NK-92 (cell line): Measurements from ENCODE around the gene EVA1C.
"Not testable (repeated sequence)": the region's sequence is repeated elsewhere in the genome, so short reads cannot be mapped to it uniquely, and the experiment has no call there.

Experiments used
- DNase-seq: peaks from one replicate; lab custom pipeline; 2025; ENCODE audit not compliant: unreplicated experiment; lab: John Stamatoyannopoulos, UW

The EVA1C gene

DNA sequence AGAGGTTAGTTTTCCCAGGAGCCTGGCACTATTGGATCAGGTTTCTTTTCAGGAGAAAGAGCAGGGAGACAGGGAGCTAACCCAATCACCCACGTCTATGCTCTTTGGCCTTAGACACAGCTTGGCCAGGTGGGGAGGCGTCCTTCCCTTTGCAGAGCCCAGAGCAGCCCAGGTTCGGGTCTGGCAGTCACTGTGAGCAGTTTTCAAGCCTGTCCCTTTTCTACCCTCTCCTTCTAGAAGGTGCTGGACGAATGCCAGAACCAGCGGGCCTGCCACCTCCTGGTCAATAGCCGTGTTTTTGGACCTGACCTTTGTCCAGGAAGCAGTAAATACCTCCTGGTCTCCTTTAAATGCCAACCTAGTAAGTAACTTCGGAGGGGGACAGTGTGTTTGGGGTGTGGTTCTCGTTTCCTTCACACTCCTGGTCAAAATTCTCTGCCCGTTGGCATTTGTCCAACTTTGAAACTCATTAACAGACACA is 44.9 kb downstream of the EVA1C start:
- no peak for DNase-seq

DNA sequence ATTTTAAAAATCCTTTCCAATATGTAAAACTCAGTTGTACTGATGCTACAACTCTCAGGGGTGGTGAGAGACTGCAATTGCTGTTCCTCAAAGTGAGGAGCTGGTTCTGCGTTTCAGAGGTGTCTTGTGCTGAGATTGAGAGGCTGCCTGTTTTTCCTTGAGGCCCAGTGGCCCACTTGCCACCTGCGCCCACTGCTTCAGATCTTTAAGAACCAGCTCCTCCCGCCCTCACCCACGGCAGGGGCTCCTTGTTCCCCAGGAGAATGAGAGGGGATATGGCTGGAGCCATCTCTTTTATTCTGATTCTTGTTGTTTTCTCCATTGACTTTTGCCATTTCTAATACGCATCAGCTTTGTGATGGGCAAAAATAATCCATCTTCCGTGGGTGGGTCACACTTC is 45.5 kb downstream of the EVA1C start:
- DNase-seq = no peak

DNA sequence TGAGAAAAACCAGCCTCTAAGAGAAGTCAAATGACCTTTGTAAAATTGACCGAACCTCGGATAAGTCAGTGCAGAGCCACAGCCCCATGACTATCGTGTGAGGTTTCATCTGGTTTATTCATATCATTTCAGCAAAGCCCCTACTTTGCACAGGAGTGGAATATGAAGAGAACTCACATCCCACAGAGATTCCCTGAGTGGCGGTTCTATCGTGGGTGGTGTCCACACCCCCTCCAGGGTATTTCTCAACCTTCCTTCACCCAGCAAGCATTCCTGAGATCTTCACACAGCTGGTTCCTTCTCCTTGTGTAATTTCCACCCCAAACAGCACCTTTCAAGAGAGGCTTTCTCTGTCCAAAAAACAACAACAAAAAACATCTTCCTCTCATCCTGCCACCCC is 47.5 kb downstream of the EVA1C start:
- no peak for DNase-seq

DNA sequence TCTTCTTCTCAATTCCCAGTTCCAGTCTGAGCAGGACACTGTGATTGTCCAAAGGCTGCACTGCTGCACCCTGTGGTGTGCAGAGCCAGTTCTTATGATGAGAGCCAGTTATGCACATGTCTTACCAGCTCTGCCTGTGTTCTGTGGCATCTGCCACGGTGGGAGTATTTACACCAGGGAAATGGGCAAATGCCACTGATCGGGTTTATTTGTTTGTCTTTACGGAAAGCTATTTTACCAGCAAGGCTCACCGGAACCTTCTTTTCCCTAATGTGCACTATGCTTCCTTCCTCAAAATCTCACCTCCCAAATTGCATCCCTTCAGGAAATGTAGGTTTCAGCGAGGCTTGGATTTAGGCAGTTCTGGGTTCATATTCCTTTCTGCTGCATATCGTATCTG is 49.0 kb downstream of the EVA1C start:
- no peak for DNase-seq

DNA sequence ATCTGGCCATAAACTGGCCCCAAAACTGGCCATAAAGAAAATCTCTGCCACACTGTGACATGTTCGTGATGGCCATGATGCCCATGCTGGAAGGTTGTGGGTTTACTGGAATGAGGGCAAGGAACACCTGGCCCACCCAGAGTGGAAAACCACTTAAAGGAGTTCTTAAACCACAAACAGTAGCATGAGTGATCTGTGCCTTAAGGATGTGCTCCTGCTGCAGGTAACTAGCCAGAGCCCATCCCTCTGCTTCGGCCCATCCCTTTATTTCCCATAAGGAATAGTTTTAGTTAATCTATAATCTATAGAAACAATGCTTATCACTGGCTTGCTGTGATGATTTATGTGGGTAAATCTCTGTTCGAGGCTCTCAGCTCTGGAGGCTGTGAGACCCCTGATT is 50.1 kb downstream of the EVA1C start:
- not testable (repeated sequence) for DNase-seq

DNA sequence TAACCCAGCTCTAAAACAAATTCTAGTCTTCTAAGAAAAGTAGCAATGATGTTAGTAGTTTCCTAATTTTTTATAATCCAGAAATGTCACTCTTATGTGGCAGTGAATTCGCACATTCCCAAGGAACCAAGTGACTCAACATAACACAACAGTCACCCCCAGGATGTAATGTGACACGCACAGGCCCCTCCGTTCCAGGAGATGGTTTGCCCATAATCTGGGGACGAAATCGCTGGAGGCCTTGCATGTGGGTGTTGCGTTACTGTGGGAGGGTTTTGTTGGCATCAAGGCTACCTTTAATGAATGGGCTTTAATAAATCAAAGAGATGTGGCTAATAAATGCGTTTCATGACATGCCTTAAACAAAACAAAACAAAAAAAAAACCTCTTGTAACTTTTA is 50.9 kb downstream of the EVA1C start:
- DNase-seq = no peak

DNA sequence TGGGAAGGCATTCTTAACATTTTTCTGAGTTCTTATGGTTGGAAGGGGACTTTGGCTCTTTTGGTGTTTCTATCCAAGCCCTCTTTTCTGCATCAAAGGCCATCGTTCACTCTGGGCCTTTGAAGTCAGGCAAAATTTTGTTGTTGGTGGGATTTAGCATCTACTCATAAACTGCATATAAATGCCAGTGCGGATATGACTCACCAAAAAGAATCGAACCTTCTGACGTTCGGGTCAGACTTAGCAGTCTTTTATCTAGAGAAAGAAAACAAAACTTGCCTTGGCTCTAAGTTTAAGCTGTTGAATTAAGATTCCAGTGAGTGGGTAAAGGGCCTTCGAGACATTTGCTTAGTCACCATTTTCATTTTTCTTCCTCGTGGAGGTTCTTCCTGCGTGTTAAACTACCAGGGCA is 51.4 kb downstream of the EVA1C start:
- DNase-seq = no peak

DNA sequence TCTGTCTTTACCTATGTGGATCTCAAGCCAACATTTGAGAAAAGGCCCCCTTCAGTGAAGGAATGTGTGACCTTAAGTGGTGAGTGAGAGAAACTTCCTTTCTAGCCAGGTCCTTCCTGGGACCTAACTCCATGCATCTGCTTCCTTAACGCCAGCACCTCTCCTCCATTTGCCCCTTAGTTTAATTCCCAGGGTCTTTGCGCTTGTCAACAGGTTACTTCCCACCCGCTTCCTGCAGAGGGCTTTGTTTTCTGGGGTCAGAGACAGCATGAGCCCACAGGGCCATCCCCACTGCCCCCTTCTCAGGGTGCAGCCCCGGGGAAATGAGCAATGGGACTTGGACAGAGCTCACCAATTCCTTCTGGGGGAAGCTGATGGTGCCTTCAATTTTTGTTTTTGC is 54.8 kb downstream of the EVA1C start:
- no peak for DNase-seq

DNA sequence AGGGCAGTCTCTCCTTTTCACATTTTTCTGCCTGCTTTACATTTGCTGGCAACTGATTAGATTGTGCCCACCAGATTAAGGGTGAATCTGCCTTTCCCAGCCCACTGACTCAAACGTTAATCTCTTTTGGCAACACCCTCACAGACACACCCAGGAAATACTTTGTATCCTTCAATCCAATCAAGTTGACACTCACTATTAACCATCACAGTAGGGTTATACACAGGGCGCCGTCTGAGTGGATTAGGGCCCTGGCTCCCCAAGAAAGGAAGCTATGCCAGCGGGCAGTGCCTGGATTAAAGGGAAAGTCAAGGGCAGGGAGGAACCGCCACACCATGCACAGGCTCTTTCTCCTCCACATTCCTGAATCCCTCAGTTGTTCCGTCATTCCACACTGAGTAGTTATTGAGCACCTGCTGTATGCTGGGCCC is 56.2 kb downstream of the EVA1C start:
- no peak for DNase-seq

DNA sequence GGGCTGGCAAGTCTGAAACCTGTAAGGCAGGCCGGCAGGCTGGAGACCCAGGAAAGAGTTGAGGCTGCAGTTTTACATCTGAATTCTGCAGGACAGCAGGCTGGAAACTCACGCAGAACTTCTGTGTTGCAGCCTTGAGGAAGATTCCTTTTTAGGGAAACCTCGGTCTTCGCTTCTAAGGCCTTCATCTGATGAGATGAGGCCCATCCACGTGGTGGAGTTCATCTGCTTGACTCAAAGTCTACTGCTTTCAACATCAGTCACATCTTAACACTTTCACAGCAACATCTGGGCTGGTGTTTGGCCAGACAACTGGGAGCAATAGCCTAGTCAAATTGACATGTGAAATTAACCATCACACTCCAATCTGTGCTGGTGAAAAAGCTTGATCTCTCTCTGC is 57.1 kb downstream of the EVA1C start:
- no peak for DNase-seq

DNA sequence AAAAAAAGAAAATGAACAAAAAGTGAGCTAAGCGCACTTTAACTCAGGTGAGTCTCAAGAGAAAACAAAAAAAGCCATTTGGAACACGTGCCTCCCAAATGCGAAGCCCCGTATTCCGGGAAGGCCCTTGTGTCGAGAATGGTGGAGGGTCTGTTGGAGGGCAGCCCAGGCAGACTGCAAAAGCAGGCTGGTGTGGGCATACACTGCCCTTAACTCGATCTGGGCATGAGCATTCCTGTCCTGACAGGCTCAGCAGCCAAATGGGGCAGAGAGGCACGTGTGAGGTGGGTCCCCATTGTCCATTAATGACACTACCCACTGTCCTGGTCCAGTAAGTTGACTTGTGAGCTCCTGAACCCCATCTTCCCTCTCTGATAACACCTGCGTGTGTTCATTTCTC is 57.7 kb downstream of the EVA1C start:
- DNase-seq = no peak

DNA sequence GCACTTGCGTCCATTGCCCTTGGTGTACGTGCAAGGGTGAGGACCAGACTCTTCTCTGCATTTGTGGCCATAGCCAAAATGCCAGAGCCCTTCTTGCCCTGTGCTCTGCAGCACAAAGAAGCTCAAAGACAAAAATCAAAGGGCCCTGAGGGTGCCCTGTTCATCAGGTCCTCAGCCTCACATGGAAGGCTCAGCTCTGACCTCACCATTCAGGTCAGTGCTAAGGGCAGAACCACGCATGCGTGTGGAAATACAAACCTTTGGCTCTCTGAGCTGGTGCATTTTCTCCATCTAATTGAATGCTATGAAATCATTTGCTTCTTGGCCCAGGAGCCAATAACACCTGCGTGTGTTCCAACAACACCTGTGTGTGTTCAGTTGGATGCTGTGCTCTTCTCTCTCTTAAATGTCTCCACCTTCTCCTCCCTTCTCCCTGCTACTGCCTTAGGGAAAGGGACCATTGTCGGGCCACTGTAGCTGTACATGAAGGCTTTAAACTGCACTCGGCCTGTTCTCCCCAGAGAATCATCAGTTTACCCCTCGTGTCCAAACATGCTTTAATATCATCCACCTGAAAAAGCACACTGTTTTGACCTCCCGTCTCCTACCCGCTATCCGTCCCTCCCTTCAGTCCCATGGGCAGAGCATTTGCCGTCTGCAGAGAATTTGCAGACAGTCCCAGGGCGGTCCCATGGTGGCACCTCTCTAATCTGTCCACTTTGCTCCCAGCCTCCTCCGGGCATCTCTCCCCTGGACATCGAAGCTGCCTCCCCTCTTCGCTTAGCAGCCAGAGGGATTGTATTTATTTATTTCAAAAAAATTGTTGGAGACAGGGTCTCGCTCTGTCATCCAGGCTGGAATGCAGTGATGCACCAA is 60.6 kb downstream of the EVA1C start:
- no peak for DNase-seq

DNA sequence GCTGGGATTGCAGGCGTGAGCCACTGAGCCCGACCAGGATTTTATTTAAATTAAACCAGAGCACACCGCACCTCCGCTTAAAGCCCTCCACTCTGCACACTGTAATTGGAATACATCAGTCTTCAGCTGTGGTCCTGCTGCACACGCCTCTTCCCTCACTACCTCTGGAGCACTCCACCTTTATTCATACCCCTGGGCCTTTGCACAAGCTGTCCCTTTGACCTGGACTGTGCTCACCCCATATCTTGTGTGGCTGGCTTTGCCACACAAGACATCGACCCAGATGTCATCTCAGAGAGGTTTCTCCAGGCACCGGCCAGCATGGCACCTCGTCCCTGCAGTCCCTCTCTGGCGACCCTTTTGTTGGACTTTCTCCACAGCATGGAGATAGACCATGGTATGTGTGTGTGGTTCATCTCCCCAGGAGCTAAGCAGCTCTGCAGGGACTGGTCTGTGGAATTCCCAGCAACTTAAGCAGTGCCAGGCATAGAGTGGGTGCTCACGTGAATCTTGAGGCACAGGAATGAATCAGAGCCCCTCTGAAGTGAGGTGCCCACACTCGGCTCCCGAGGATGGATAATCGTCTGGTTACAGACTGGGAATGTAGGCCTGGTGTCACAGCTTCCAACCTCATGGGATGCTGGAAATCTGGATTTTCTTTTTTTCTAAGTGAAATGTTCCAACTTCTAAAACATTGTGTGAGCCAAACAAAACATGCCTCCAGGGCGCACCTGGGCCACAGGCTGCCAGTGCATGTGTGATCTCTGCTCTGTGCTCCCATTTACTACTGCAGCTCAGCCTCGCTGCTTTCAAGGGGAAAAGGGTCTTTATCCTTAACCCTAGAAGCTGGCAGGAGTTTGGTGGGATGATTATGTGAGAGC is 61.9 kb downstream of the EVA1C start:
- no peak for DNase-seq

DNA sequence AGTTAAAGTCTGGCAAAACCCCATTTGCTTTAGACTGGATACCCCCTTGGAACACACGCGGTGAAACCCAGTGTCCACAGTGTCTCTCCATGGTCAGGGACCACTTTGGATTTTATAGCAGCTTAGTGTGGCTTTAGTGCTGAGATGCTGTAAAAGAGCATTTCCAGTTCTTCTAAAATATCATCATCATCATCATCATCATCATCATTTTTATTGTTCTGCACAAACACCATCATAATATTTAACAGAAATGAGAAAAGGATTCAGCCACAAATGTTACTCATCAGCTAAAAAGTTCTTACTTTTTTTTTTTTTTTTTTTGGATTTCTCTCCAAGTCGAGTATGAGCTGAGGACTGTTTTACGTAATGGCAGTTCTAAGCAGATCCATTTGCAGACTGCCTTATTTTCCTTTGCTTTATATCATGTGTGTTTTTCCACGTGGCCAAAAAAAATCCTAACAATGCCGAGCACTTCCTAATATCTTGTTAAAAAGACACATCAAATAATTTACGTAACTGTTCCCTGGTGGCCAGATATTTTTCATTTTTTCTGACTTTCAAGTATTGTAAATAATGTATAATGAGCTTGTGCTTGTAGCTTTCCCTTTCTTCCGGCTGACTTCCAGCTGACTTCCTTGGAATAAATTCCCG is 62.8 kb downstream of the EVA1C start:
- DNase-seq = no peak

DNA sequence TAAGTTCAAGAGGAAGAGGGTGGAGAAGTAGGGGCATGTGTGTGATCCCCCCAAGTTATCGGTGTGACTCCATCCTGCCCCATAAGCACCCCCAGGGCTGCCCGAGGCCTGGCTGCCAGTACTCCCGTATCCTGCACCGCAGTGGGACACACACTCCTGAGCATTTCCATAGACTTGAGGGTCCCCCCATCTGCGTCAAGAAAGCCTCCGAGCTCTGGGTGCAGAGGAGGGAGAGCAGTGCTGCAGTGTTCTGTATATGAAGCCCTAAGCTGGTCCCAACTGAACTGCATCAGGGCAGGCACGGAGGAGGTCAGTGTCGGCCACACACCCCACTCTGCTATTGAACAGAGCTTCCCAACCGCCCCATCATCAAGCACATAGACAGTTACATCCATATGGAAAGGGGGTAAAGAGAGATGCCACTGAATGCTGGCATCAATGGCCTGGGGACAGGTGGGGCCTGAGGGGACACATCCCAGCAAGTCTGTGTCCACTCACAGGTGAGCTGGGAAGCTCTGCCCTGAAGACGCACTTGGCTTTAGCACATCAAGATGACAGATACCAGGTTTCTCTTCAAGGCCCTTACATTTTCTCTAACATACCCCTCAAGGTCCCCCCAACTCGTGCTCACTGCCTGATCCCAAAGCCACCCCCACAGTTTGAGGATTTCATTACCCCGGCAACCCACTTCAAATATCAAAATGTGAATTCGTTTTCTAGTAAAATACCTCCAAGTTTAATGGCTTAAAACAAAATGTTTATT is 64.3 kb downstream of the EVA1C start:
- DNase-seq = no peak

DNA sequence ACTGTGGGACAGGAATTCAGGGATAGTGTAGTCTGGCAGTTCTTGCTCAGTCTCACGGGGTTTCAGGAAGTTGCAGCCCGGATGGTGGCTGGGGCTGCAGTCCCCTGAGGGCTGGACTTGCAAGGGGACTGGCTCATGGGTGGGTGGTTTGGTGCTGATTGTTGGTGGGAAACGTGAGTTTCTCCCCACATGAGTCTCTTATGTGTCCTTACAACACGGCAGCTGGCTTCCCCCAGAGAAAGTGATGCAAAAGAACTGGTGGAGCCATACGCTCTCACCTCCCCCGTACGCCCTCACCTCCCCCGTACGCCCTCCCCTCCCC is 64.9 kb downstream of the EVA1C start:
- no peak for DNase-seq

DNA sequence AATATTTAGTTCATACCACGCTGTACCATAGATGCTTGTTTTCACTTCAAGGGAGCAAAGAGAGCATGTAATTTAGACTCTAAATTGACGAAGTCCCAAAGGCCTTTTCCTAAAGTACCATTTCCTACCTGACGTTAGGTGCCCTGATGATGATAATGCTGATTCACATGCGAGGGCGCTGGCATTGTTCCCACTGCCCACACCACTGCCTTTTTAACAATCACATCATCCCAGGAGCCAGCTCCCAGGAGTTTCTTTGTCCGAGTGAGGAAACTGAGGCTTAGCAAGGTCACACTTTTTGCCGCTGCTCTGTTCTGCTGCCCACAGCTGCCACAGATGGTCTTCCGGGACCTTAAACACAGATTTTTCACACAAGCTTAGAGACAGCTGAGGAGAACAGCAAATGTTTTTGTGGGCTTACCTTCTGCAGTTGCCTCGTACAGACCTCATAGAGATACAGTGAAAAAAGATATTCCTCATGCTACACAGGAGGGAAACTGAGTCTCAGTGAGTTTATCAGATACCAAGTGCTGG is 69.4 kb downstream of the EVA1C start:
- no peak for DNase-seq

DNA sequence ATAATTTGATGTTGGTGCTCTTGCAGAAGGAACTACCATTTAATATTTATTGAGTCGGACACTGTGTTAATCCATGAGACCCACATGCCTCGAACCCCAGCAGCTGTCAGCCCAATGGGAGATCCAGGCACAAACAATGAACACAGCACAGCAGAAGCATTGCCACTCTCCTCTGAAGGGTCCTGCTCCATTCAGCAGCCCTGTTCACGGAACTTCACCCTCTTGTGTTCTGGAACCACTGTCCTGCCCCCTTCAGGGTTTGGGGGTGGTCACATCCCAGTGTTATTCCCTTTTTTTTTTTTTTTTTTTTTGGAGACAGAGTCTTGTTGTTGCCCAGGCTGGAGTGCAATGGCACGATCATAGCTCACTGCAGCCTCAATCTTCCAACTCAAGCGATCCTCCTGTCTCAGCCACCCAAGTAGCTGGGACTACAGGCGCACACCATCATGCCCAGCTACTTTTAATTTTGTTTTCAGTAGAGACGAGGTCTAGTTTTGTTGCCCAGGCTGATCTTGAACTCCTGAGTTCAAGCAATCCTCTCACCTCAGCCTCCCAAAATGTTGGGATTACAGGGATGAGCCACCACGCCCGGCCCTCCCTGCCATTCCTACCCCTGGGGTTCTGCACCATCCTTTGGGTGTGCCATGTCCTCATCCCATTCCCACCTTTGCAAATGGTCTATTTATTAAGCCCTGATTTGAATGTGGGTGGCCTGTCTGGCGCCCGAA is 70.2 kb downstream of the EVA1C start:
- DNase-seq = no peak

DNA sequence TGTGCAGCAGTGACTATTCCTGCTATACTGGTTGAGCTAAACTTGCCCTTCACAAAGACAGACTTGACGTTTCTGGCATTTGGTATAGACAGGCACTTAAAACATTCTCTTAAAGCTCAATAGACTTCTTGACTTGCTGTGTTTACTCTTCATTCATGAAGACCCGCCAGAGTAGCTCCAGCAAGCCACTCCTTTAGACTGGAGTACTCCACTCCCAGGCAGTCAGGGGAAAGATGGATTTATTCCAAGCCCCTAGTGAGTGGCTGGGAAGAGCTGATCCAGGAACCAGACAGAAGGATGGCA is 70.7 kb downstream of the EVA1C start:
- DNase-seq = no peak

DNA sequence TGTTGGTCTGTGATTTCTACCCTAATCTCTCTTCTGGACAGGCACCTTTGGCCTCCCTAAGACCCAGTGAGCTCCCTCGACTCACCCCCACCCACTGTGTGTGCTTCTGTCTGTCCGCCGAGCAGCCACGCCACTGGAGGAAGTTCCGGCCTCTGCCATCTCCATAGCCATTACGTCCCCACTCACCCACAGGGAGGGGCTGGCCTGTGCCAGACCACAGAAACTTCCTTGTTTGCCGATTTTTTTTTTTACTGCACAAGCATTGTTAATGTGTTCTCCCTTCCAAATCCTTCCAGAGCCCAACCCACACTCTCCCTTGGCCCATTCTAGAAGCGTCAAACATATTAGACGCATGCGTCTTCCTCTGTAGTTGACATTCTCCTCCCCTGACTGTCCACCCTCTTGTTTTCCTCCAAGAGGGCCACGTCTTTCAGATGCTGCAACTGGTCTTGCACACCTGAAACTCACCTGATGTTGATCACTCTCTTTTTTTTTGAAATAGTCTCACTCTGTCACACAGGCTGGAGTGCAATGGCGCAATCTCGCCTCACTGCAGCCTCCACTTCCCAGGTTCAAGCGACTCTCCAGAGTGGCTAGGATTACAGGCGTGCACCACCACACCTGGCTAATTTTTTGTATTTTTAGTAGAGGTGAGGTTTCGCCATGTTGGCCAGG is 72.3 kb downstream of the EVA1C start:
- DNase-seq = no peak
